Measurements from ENCODE around the gene F2.
"Not testable (repeated sequence)": the region's sequence is repeated elsewhere in the genome, so short reads cannot be mapped to it uniquely, and the experiment has no call there.

Gene F2

DNA sequence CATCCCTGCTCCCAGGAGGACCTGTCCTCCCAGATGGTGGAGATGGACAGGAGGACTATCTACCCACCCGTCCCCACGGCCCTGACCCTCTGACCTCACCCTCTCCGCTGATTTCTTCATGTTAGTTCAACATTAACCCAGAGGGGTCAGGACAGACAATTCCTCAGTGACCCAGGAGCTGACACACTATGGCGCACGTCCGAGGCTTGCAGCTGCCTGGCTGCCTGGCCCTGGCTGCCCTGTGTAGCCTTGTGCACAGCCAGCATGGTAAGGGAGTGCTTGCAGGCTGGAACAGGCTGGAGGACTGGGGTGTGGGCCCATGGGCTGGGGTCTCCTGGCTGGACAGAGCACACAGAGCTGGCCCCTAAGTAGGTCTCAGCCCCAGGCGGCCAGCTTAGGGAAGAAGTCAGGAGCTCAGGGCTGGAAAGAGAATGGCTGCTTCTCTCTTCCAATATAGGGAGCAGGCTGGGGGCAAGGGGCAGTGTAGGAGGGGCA is at the start of gene F2:
TSS of gene F2 (plus strand) at position 166 of the 495 bp plus-strand sequence. CDS start at position 189, 23 bp downstream.
- no peak for TF ChIP-seq CTCF (IDR thresholded peaks at IDR 0.05; ENCODE audit: extremely low read depth, insufficient read depth, missing control alignments)
- in situ Hi-C loops (cut with MboI; ENCODE audit: low pct_unique_long_range_greater_than_20kb, low sequenced_read_pairs, unreplicated experiment): no loop called here
- no peak for DNase-seq (ENCODE audit: low spot score)

DNA sequence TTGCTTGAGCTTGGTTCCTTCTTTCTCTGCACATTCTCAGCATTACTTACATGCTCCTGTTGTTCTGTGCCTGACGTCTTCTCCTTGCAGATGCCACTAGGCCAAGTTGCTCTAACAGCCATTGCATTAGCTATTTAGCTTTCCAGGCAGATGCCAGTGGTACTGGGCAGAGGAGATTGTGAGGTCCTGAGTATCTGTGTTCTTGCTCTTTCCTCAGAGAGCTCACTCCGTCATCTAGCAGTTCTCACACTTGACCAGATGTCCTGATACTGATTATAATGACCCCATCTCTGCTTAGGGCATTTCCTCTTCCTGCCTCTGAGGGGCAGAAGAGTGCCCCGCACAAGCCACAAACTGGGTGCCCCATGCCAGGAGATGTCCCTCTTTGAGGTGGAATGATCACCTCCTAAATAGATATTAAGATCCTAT is 49.3 kb upstream of the F2 start:
- DNase-seq (ENCODE audit: low spot score): no peak
- peak; percentile 26 for TF ChIP-seq CTCF (IDR thresholded peaks at IDR 0.05; ENCODE audit: extremely low read depth, insufficient read depth, missing control alignments)

DNA sequence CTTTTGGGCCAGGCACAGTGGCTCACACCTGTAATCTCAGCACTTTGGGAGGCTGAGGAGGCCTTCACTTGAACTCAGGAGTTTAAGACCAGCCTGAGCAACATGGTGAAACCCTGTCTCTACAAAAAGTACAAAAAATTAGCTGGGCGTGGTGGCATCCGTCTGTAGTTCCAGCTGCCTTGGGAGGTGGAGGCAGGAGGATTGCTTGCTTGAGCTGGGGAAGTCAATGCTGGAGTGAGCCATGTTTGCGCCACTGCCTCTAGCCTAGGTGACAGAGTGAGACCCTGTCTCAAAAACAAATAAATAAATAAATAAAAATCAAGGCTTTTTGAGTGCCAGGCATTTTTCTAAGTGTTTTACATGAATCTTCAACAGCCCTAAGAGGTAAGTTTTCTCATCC is 48.5 kb upstream of the F2 start:
- DNase-seq (ENCODE audit: low spot score); in situ Hi-C loops (cut with MboI; ENCODE audit: low pct_unique_long_range_greater_than_20kb, low sequenced_read_pairs, unreplicated experiment): not testable (repeated sequence)

More for the DNA sequence above, 49.3 kb upstream of the F2 start:
- in situ Hi-C loops (cut with MboI; ENCODE audit: low pct_unique_long_range_greater_than_20kb, low sequenced_read_pairs, unreplicated experiment): no loop called here

DNA sequence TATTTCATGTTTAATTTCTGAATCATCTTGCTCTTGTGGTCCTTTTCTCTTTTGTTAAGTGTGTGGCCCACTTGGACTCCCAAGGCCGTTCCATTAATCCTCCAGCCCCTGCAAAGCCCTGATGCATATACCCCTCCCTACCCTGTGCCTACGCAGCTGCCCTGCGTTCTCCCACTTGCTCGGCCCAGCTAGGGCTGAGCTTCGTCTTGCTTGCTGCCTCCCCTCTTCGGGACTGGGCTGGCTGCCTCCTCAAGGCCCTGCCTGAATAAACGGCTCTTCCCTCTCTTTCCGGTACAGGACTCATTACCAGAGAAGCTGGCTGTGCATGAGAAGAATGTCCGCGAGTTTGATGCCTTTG is 47.1 kb upstream of the F2 start:
- in situ Hi-C loops (cut with MboI; ENCODE audit: low pct_unique_long_range_greater_than_20kb, low sequenced_read_pairs, unreplicated experiment): no loop called here
- no peak for TF ChIP-seq CTCF (IDR thresholded peaks at IDR 0.05; ENCODE audit: extremely low read depth, insufficient read depth, missing control alignments)
- no peak for DNase-seq (ENCODE audit: low spot score)

DNA sequence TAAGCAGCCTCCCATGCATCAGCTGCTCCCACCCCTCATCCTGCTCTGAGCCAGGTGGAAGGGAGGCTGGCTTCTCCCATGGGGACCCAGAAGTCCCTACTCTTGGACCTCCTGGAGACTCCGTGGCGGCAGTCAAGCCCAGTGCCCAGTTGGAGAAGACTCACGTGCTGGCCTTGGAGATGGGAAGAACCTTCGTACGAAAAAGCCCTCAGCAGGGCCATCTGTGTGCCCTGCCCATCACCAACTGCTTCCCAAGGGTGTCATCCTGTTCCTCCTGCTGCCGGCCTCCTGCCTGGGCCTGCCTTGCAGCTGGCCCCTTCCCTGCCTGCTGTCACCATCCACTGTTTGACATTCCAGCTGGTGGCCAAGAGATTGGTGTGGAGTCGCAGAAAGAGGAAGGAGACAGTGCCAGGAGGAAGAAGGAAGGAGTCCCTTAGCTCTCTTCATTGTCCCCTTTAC is 46.6 kb upstream of the F2 start:
- DNase-seq (ENCODE audit: low spot score): no peak
- no peak for TF ChIP-seq CTCF (IDR thresholded peaks at IDR 0.05; ENCODE audit: extremely low read depth, insufficient read depth, missing control alignments)
- in situ Hi-C loops (cut with MboI; ENCODE audit: low pct_unique_long_range_greater_than_20kb, low sequenced_read_pairs, unreplicated experiment): no loop called here

- DNase-seq (ENCODE audit: low spot score): no peak
- in situ Hi-C loops (cut with MboI; ENCODE audit: low pct_unique_long_range_greater_than_20kb, low sequenced_read_pairs, unreplicated experiment): no loop called here
- TF ChIP-seq CTCF (IDR thresholded peaks at IDR 0.05; ENCODE audit: extremely low read depth, insufficient read depth, missing control alignments): no peak
These were observed 45.1 kb upstream of the F2 start for GRCh38 chr11:46673713-46674462.

DNA sequence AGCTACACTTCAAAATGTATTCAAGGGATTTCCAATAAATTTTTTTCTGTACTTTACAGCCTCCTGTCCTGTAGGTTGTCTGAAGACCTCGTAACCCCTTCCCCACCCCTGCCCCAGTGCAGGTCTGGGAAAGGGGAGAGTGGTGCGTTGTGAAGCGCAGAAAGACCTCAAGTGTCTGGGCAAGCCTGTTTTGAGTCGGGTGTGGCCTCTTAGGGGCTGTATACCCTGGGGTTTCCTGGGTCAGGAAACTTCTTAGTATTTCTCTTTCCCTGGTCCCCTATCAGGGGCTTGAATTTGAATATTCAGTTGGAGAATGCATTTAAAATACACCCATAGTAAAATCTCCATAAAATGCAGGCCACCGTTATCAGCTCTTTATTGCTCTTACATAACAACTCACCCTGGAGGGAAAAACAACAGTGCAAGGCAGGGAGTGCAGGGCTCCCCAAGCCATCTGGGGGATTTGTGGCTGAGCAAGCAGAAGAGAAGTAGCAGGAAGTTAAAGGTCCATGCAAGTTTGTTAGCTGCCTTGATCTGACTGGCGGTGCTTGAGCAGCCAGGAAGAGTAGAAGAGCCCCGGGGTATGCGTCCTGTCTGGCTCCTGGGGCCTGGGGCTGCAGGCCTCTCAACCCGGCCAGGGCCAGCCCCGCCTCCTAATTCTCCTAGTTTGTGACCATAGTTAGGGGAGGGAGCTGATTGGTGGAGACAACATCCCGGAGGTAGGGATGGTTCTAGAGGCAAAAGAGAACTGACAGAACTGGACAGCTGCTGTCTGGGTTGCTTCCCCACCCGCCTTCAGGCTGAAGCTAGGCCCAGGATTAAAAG is 44.3 kb upstream of the F2 start:
- no peak for TF ChIP-seq CTCF (IDR thresholded peaks at IDR 0.05; ENCODE audit: extremely low read depth, insufficient read depth, missing control alignments)
- no peak for DNase-seq (ENCODE audit: low spot score)
- in situ Hi-C loops (cut with MboI; ENCODE audit: low pct_unique_long_range_greater_than_20kb, low sequenced_read_pairs, unreplicated experiment): no loop called here
